Parathyroid adenoma (tissue), 2 donors: ENCODE data around the gene PLK1.

ENCODE experiments used
- H2AFZ ChIP-seq: fragments of 300-600 bp; sonication (generic); one replicate; pipeline ENCODE4 v1.7.0; 2017; ENCODE audit warnings: antibody characterized with exemption, mild to moderate bottlenecking
- H3K27ac ChIP-seq: fragments of 300-600 bp; sonication (generic); one replicate; pipeline ENCODE4 v1.7.0; 2017
- H3K27me3 ChIP-seq: fragments of 300-600 bp; sonication (generic); one replicate; pipeline ENCODE4 v1.7.0; 2017; ENCODE audit warnings: low read length; ENCODE audit not compliant: control insufficient read depth, insufficient read depth
- H3K36me3 ChIP-seq: fragments of 300-600 bp; sonication (generic); one replicate; pipeline ENCODE4 v1.7.0; 2017; ENCODE audit warnings: low read length; ENCODE audit not compliant: control insufficient read depth, insufficient read depth
- H3K4me1 ChIP-seq: fragments of 300-600 bp; sonication (generic); one replicate; pipeline ENCODE4 v1.7.0; 2017; ENCODE audit warnings: control low read depth
- H3K4me2 ChIP-seq: fragments of 300-600 bp; sonication (generic); one replicate; pipeline ENCODE4 v1.7.0; 2017; ENCODE audit warnings: low read length
- H3K4me3 ChIP-seq: fragments of 300-600 bp; sonication (generic); one replicate; pipeline ENCODE4 v1.7.0; 2017; ENCODE audit warnings: low read depth, low read length
- H3K79me2 ChIP-seq: fragments of 300-600 bp; sonication (generic); one replicate; pipeline ENCODE4 v1.7.0; 2017; ENCODE audit warnings: control low read depth
- H3K9ac ChIP-seq: fragments of 300-600 bp; sonication (generic); one replicate; pipeline ENCODE4 v1.7.0; 2017; ENCODE audit warnings: mild to moderate bottlenecking
- H3K9me3 ChIP-seq: fragments of 300-600 bp; sonication (generic); one replicate; pipeline ENCODE4 v1.7.0; 2017; ENCODE audit warnings: low read length; ENCODE audit not compliant: control insufficient read depth
- CTCF ChIP-seq: fragments of 300-600 bp; sonication (generic); IDR thresholded peaks from one replicate; pipeline ENCODE4 v1.7.0; 2017; ENCODE audit warnings: antibody characterized with exemption, mild to moderate bottlenecking
- donor health status: primary hyperparathyroidism.

PLK1 gene

DNA sequence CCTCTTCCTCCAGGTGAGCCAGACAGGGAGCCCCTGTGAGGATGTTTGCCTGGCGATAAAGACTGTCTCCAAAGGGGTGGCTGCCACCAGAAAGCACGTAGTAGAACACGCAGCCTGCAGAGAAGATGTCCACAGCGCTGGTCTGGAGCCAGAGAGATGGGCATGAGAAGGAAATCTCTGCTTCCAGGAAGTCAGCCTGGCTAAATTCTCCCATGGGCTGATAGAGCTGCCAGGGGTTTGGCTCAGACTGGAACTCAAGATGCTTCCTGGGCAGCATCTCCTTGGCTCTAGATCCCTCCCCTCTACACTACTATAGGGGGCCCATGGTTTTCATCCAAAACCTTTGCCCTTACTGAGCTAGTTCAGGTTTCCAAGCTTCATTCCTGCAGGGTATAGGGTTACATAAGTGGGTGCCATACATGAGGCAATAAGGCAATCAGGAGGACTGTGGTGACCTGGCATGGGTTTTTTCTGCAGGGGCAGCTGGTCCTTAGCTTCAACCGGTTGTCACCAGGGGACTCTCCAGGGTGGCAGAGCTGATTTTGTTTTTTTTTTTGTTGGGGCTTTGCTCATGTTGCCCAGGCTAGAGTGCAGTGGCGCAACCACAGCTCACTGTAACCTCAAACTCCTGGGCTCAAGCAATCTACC is 13.6 kb downstream of the PLK1 start:
- no peak overlapping the region for H3K9ac ChIP-seq
- no peaks in the 10 kb centered on the region for H3K79me2 ChIP-seq
- no peak overlapping the region for H2AFZ ChIP-seq
- H3K9me3 ChIP-seq, result no peaks in the 10 kb centered on the region
- H3K36me3 ChIP-seq, result no peaks in the 10 kb centered on the region
- no peaks in the 10 kb centered on the region for H3K27me3 ChIP-seq
- H3K4me1 ChIP-seq, result peaks cover 2% of the 10 kb centered on the region
- H3K4me3 ChIP-seq, result no peak overlapping the region
- TF ChIP-seq CTCF, result no peak
- H3K4me2 ChIP-seq, result no peak overlapping the region
- H3K27ac ChIP-seq, result no peak overlapping the region

- no peak for TF ChIP-seq CTCF
- Histone ChIP-seq H3K9ac (no peak overlapping the region), H3K4me1 (peaks cover 2% of the 10 kb centered on the region), H3K79me2 (no peaks in the 10 kb centered on the region), H3K27me3 (no peaks in the 10 kb centered on the region), H3K36me3 (no peaks in the 10 kb centered on the region), H3K4me3 (no peak overlapping the region), H3K27ac (no peak overlapping the region), H2AFZ (peak overlapping the region; percentile 90), H3K4me2 (no peak overlapping the region), H3K9me3 (no peaks in the 10 kb centered on the region)
Measured at GRCh38 chr16:23694265-23694643, 15.6 kb downstream of the PLK1 start.

DNA sequence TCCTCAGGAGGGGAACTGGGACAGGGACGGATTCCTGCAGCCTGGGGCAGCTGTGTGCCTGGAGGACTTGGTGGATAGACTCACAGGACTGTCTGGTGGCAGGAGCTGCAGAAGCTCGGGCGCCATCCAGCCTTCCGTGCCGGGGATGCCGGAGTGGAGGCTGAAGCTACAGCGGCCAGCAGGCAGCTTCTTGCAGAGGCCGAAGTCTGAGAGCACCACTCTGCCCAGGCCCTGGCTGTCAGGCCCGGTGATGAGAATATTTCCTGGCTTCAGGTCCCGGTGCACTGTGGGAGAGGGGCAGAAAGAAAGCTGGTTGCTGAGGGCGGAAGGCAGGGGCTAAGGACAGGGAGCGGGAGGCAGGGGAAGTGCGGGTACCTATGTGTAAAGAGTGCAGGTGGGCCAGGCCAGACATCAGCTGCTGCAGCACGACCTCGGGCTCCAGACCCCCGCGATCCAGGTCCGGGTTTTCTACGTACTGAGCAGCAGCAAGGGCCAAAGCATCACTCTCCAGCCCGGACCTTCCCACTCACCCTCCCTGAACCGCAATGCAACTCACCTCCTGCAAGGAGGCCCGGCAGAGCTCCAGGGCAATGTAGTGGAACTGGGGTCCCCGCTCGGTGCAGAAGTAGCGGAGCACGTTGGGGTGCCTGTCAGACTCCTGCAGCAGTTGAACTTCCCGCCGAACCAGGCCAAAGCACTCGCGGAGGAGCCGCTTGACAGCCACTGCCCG is 16.1 kb downstream of the PLK1 start:
- Histone ChIP-seq H3K4me3 (no peak overlapping the region), H3K9ac (no peak overlapping the region), H3K4me1 (peaks cover 2% of the 10 kb centered on the region), H2AFZ (peak overlapping the region; percentile 90), H3K9me3 (no peaks in the 10 kb centered on the region), H3K27me3 (no peaks in the 10 kb centered on the region), H3K4me2 (no peak overlapping the region), H3K27ac (no peak overlapping the region), H3K36me3 (no peaks in the 10 kb centered on the region), H3K79me2 (no peaks in the 10 kb centered on the region)
- no peak for TF ChIP-seq CTCF

- TF ChIP-seq CTCF, result no peak
Measured at GRCh38 chr16:23695756-23696155, 17.1 kb downstream of the PLK1 start.

GRCh38 chr16:23699100-23699499 is 20.4 kb downstream of the PLK1 start:
- Histone ChIP-seq H3K4me1 (peaks cover 2% of the 10 kb centered on the region), H3K9me3 (no peaks in the 10 kb centered on the region), H3K79me2 (no peaks in the 10 kb centered on the region), H3K36me3 (no peaks in the 10 kb centered on the region), H2AFZ (no peak overlapping the region), H3K27ac (no peak overlapping the region), H3K4me3 (no peak overlapping the region), H3K27me3 (no peaks in the 10 kb centered on the region), H3K4me2 (no peak overlapping the region), H3K9ac (no peak overlapping the region)
- no peak for TF ChIP-seq CTCF

More at GRCh38 chr16:23695756-23696155, 17.1 kb downstream of the PLK1 start:
- Histone ChIP-seq H2AFZ (no peak overlapping the region), H3K27me3 (no peaks in the 10 kb centered on the region), H3K9me3 (no peaks in the 10 kb centered on the region), H3K36me3 (no peaks in the 10 kb centered on the region), H3K4me1 (peaks cover 2% of the 10 kb centered on the region), H3K9ac (no peak overlapping the region), H3K79me2 (no peaks in the 10 kb centered on the region), H3K4me2 (no peak overlapping the region), H3K4me3 (no peak overlapping the region), H3K27ac (no peak overlapping the region)
